Spleen (tissue), 7 donors: ENCODE data around the gene CDC20.

Source experiments
- CTCF ChIP-seq, 11 experiments: fragments of 200-600 bp in 7 of 11; fragments of 450-650 bp in 4 of 11; sonication (generic) in 4 of 11; IDR thresholded peaks in 8 of 11; conservative IDR thresholded peaks in 3 of 11; 1 replicate in 7 of 11; 2 replicates in 4 of 11; pipeline versions ENCODE4 v1.4.0 to v1.8.0; 2016 to 2021; ENCODE audit warnings: antibody characterized with exemption in 11 of 11, inconsistent platforms in 4 of 11, mild to moderate bottlenecking in 1 of 11
- POLR2A ChIP-seq, 3 donors: fragments of 450-650 bp; IDR thresholded peaks; one replicate each; pipeline ENCODE4 v1.5.1; 2017; ENCODE audit warnings: antibody characterized with exemption in 3 of 3, mild to moderate bottlenecking in 1 of 3
- POLR2AphosphoS5 ChIP-seq, 3 donors: sonication (generic); formaldehyde crosslinking; IDR thresholded peaks; one replicate each; pipeline ENCODE4 v1.5.1; 2017; ENCODE audit warnings: antibody characterized with exemption in 3 of 3
- donor health status: DM: no; HTN: no; CAD: no; lungs with moderate emphysema.
- donor health status: DM: no; HTN: no; CAD: no.
- donor health status: DM: no; HTN: no; CAD: no.

- TF ChIP-seq CTCF (IDR thresholded peaks at IDR 0.05 in 8 of 11, conservative IDR thresholded peaks at IDR 0.05 in 3 of 11) (no peak), POLR2AphosphoS5 (IDR thresholded peaks at IDR 0.05) (no peak), POLR2A (IDR thresholded peaks at IDR 0.05) (no peak)
Observed at GRCh38 chr1:43387976-43388599, 29.3 kb downstream of the CDC20 start.
